Right lobe of liver (tissue), 4 donors: Measurements from ENCODE around the gene LIG1.

ENCODE experiments used
- CTCF ChIP-seq, 4 donors: fragments of 200-600 bp in 3 of 4; fragments of 450-650 bp in 1 of 4; IDR thresholded peaks; one replicate each; pipeline versions ENCODE4 v1.5.1 to v1.8.0; 2016 to 2022; ENCODE audit warnings: antibody characterized with exemption in 4 of 4, mild to moderate bottlenecking in 2 of 4
- POLR2A ChIP-seq: fragments of 450-650 bp; IDR thresholded peaks from one replicate; pipeline ENCODE4 v1.6.1; 2017; ENCODE audit warnings: antibody characterized with exemption, mild to moderate bottlenecking
- donor health status: DM: no; HTN: no; CAD: no.
- donor health status: DM: no; HTN: no; CAD: no.
- donor health status: DM: no; HTN: yes; CAD: no.

GRCh38 chr19:48210005-48210404 lies 39.9 kb upstream of the LIG1 start:
- TF ChIP-seq CTCF (IDR thresholded peaks at IDR 0.05): no peak
- TF ChIP-seq POLR2A: no peak
